ENCODE data around the gene ADAMTS19.
"Not testable (repeated sequence)": the region's sequence is repeated elsewhere in the genome, so short reads cannot be mapped to it uniquely, and the experiment has no call there.

Gene ADAMTS19

GRCh38 chr5:129426071-129426470, 34.0 kb upstream of the ADAMTS19 start:
- CTCF ChIA-PET: no interaction called here
- WGBS (ENCODE audit: insufficient coverage): 100% methylated on average over 1 of the region's 1 CpG
- POLR2A ChIA-PET: interaction anchor here (0.6 kb wide), 1 partner anchor 17 kb away, joined by 3 read pairs; no protein-coding TSS in a partner anchor
- no peaks in the 10 kb centered on the region for H3K9me3 ChIP-seq (ENCODE audit: control extremely low read depth in 1 of 5, control insufficient read depth in 4 of 5, insufficient read depth in 2 of 5, low read depth in 1 of 5, low read length in 4 of 5)
- H3K4me1 ChIP-seq (ENCODE audit: control extremely low read depth in 1 of 4, control insufficient read depth in 4 of 4, insufficient read depth in 4 of 4, low read length in 3 of 4): no peaks in the 10 kb centered on the region
- no peak overlapping the region for H3K27ac ChIP-seq (ENCODE audit: insufficient read depth in 1 of 2, low read depth in 1 of 2, low read length in 2 of 2, poor library complexity in 1 of 2, severe bottlenecking in 2 of 2)
- no peak for DNase-seq
- no peaks in the 10 kb centered on the region for H3K36me3 ChIP-seq (ENCODE audit: control insufficient read depth in 4 of 4, insufficient read depth in 4 of 4, low read length in 3 of 4)
- H3K4me3 ChIP-seq (ENCODE audit: control insufficient read depth in 1 of 7, extremely low read depth in 1 of 7, insufficient read depth in 4 of 7, low read depth in 2 of 7, low read length in 6 of 7): no peak overlapping the region
- peaks cover 0 to 2% (median 0%) of the 10 kb centered on the region in 5 experiments for H3K27me3 ChIP-seq (replicated peaks in 2 of 5; ENCODE audit: control insufficient read depth in 4 of 5, insufficient read depth in 5 of 5, low read length in 4 of 5)

- CTCF ChIA-PET; H3K4me3 ChIP-seq (ENCODE audit: control insufficient read depth in 1 of 7, extremely low read depth in 1 of 7, insufficient read depth in 4 of 7, low read depth in 2 of 7, low read length in 6 of 7); DNase-seq; H3K27me3 ChIP-seq (replicated peaks in 2 of 5; ENCODE audit: control insufficient read depth in 4 of 5, insufficient read depth in 5 of 5, low read length in 4 of 5); H3K27ac ChIP-seq (ENCODE audit: insufficient read depth in 1 of 2, low read depth in 1 of 2, low read length in 2 of 2, poor library complexity in 1 of 2, severe bottlenecking in 2 of 2); H3K4me1 ChIP-seq (ENCODE audit: control extremely low read depth in 1 of 4, control insufficient read depth in 4 of 4, insufficient read depth in 4 of 4, low read length in 3 of 4); H3K9me3 ChIP-seq (ENCODE audit: control extremely low read depth in 1 of 5, control insufficient read depth in 4 of 5, insufficient read depth in 2 of 5, low read depth in 1 of 5, low read length in 4 of 5); H3K36me3 ChIP-seq (ENCODE audit: control insufficient read depth in 4 of 4, insufficient read depth in 4 of 4, low read length in 3 of 4); POLR2A ChIA-PET: not testable (repeated sequence)
- 100% methylated on average over 1 of the region's 5 CpGs for WGBS (ENCODE audit: insufficient coverage)
Observed at GRCh38 chr5:129428636-129429035, 31.5 kb upstream of the ADAMTS19 start.

- no peak overlapping the region for H3K27ac ChIP-seq (ENCODE audit: insufficient read depth in 1 of 2, low read depth in 1 of 2, low read length in 2 of 2, poor library complexity in 1 of 2, severe bottlenecking in 2 of 2)
- no peak overlapping the region for H3K4me3 ChIP-seq (ENCODE audit: control insufficient read depth in 1 of 7, extremely low read depth in 1 of 7, insufficient read depth in 4 of 7, low read depth in 2 of 7, low read length in 6 of 7)
- no peaks in the 10 kb centered on the region for H3K9me3 ChIP-seq (ENCODE audit: control extremely low read depth in 1 of 5, control insufficient read depth in 4 of 5, insufficient read depth in 2 of 5, low read depth in 1 of 5, low read length in 4 of 5)
- no peaks in the 10 kb centered on the region for H3K4me1 ChIP-seq (ENCODE audit: control extremely low read depth in 1 of 4, control insufficient read depth in 4 of 4, insufficient read depth in 4 of 4, low read length in 3 of 4)
- H3K27me3 ChIP-seq (replicated peaks in 2 of 5; ENCODE audit: control insufficient read depth in 4 of 5, insufficient read depth in 5 of 5, low read length in 4 of 5): peaks cover 0 to 2% (median 0%) of the 10 kb centered on the region in 5 experiments
- ChIA-PET POLR2A (no interaction called here), CTCF (no interaction called here)
- H3K36me3 ChIP-seq (ENCODE audit: control insufficient read depth in 4 of 4, insufficient read depth in 4 of 4, low read length in 3 of 4): no peaks in the 10 kb centered on the region
- DNase-seq: no peak
Observed at GRCh38 chr5:129431406-129431805, 28.7 kb upstream of the ADAMTS19 start.

- DNase-seq: no peak
- H3K27me3 ChIP-seq (replicated peaks in 2 of 5; ENCODE audit: control insufficient read depth in 4 of 5, insufficient read depth in 5 of 5, low read length in 4 of 5): no peaks in the 10 kb centered on the region
- WGBS (ENCODE audit: insufficient coverage): 100% methylated on average over 2 of the region's 3 CpGs
- no peaks in the 10 kb centered on the region for H3K4me1 ChIP-seq (ENCODE audit: control extremely low read depth in 1 of 4, control insufficient read depth in 4 of 4, insufficient read depth in 4 of 4, low read length in 3 of 4)
- H3K27ac ChIP-seq (ENCODE audit: insufficient read depth in 1 of 2, low read depth in 1 of 2, low read length in 2 of 2, poor library complexity in 1 of 2, severe bottlenecking in 2 of 2): no peak overlapping the region
- ChIA-PET CTCF (no interaction called here), POLR2A (no interaction called here)
- no peaks in the 10 kb centered on the region for H3K36me3 ChIP-seq (ENCODE audit: control insufficient read depth in 4 of 4, insufficient read depth in 4 of 4, low read length in 3 of 4)
- H3K4me3 ChIP-seq (ENCODE audit: control insufficient read depth in 1 of 7, extremely low read depth in 1 of 7, insufficient read depth in 4 of 7, low read depth in 2 of 7, low read length in 6 of 7): no peak overlapping the region
- no peaks in the 10 kb centered on the region for H3K9me3 ChIP-seq (ENCODE audit: control extremely low read depth in 1 of 5, control insufficient read depth in 4 of 5, insufficient read depth in 2 of 5, low read depth in 1 of 5, low read length in 4 of 5)
Observed at GRCh38 chr5:129438322-129438721, 21.8 kb upstream of the ADAMTS19 start.

GRCh38 chr5:129440424-129440823, 19.7 kb upstream of the ADAMTS19 start:
- POLR2A ChIA-PET: no interaction called here

GRCh38 chr5:129441096-129441495, 19.0 kb upstream of the ADAMTS19 start:
- WGBS (ENCODE audit: insufficient coverage): no CpG with 5 or more reads among the region's 1 CpG
- Histone ChIP-seq H3K4me3 (ENCODE audit: control insufficient read depth in 1 of 7, extremely low read depth in 1 of 7, insufficient read depth in 4 of 7, low read depth in 2 of 7, low read length in 6 of 7) (no peak overlapping the region), H3K4me1 (ENCODE audit: control extremely low read depth in 1 of 4, control insufficient read depth in 4 of 4, insufficient read depth in 4 of 4, low read length in 3 of 4) (no peaks in the 10 kb centered on the region), H3K27ac (ENCODE audit: insufficient read depth in 1 of 2, low read depth in 1 of 2, low read length in 2 of 2, poor library complexity in 1 of 2, severe bottlenecking in 2 of 2) (no peak overlapping the region), H3K9me3 (ENCODE audit: control extremely low read depth in 1 of 5, control insufficient read depth in 4 of 5, insufficient read depth in 2 of 5, low read depth in 1 of 5, low read length in 4 of 5) (no peaks in the 10 kb centered on the region), H3K36me3 (ENCODE audit: control insufficient read depth in 4 of 4, insufficient read depth in 4 of 4, low read length in 3 of 4) (no peaks in the 10 kb centered on the region), H3K27me3 (replicated peaks in 2 of 5; ENCODE audit: control insufficient read depth in 4 of 5, insufficient read depth in 5 of 5, low read length in 4 of 5) (no peaks in the 10 kb centered on the region)
- POLR2A ChIA-PET: no interaction called here
- CTCF ChIA-PET: interaction anchor here (0.6 to 1.5 kb wide), 2 partner anchors 11 to 713 kb away, joined by 3 read pairs; no protein-coding TSS in a partner anchor
- DNase-seq: no peak

More at GRCh38 chr5:129440424-129440823, 19.7 kb upstream of the ADAMTS19 start:
- Histone ChIP-seq H3K36me3 (ENCODE audit: control insufficient read depth in 4 of 4, insufficient read depth in 4 of 4, low read length in 3 of 4) (no peaks in the 10 kb centered on the region), H3K4me3 (ENCODE audit: control insufficient read depth in 1 of 7, extremely low read depth in 1 of 7, insufficient read depth in 4 of 7, low read depth in 2 of 7, low read length in 6 of 7) (no peak overlapping the region), H3K27ac (ENCODE audit: insufficient read depth in 1 of 2, low read depth in 1 of 2, low read length in 2 of 2, poor library complexity in 1 of 2, severe bottlenecking in 2 of 2) (no peak overlapping the region), H3K4me1 (ENCODE audit: control extremely low read depth in 1 of 4, control insufficient read depth in 4 of 4, insufficient read depth in 4 of 4, low read length in 3 of 4) (no peaks in the 10 kb centered on the region), H3K9me3 (ENCODE audit: control extremely low read depth in 1 of 5, control insufficient read depth in 4 of 5, insufficient read depth in 2 of 5, low read depth in 1 of 5, low read length in 4 of 5) (no peaks in the 10 kb centered on the region), H3K27me3 (replicated peaks in 2 of 5; ENCODE audit: control insufficient read depth in 4 of 5, insufficient read depth in 5 of 5, low read length in 4 of 5) (no peaks in the 10 kb centered on the region)
- DNase-seq: no peak
- 96% methylated on average over 6 of the region's 6 CpGs for WGBS (ENCODE audit: insufficient coverage)
- CTCF ChIA-PET: interaction anchor here (0.6 kb wide), 1 partner anchor 712 kb away, joined by 3 read pairs; no protein-coding TSS in a partner anchor

GRCh38 chr5:129445379-129445778, 14.7 kb upstream of the ADAMTS19 start:
- POLR2A ChIA-PET: no interaction called here
- Histone ChIP-seq H3K27me3 (replicated peaks in 2 of 5; ENCODE audit: control insufficient read depth in 4 of 5, insufficient read depth in 5 of 5, low read length in 4 of 5) (no peaks in the 10 kb centered on the region), H3K4me1 (ENCODE audit: control extremely low read depth in 1 of 4, control insufficient read depth in 4 of 4, insufficient read depth in 4 of 4, low read length in 3 of 4) (no peaks in the 10 kb centered on the region), H3K36me3 (ENCODE audit: control insufficient read depth in 4 of 4, insufficient read depth in 4 of 4, low read length in 3 of 4) (no peaks in the 10 kb centered on the region), H3K4me3 (ENCODE audit: control insufficient read depth in 1 of 7, extremely low read depth in 1 of 7, insufficient read depth in 4 of 7, low read depth in 2 of 7, low read length in 6 of 7) (no peak overlapping the region), H3K9me3 (ENCODE audit: control extremely low read depth in 1 of 5, control insufficient read depth in 4 of 5, insufficient read depth in 2 of 5, low read depth in 1 of 5, low read length in 4 of 5) (no peaks in the 10 kb centered on the region), H3K27ac (ENCODE audit: insufficient read depth in 1 of 2, low read depth in 1 of 2, low read length in 2 of 2, poor library complexity in 1 of 2, severe bottlenecking in 2 of 2) (no peak overlapping the region)
- DNase-seq: no peak
- CTCF ChIA-PET: no interaction called here
- no CpG with 5 or more reads among the region's 2 CpGs for WGBS (ENCODE audit: insufficient coverage)

Measured in common myeloid progenitor, CD34-positive (primary cell).